ENCODE results near the gene CBX3. TPM values are rescaled to one million over a fixed set of nuclear protein-coding genes. Genes with fewer than 3 reads are reported as not detected.

The CBX3 gene
- total RNA-seq, 4 donors from 2014 or later: 42.0 to 60.1 (median 48.8) TPM

- in situ Hi-C loops (cut with MboI; ENCODE audit: low sequenced_read_pairs in 4 of 4): loop anchor here in 2 of 4 donors (25.0 kb wide), 2 partner anchors 316 to 1009 kb away; partner anchors contain the start of gene HOXA11 (in 2 of the 2)
- H3K4me1 ChIP-seq: peaks cover 11 to 15% of the 10 kb centered on the region in 2 donors
- H3K27ac ChIP-seq: no peak overlapping the region
- no peaks in the 10 kb centered on the region for H3K9me3 ChIP-seq
- intact Hi-C loops (cut with DNase I; ENCODE audit: low total_unique reads): no loop called here
- DNase-seq: no peak
- TF ChIP-seq POLR2A (IDR thresholded peaks at IDR 0.05): no peak
- TF ChIP-seq CTCF (IDR thresholded peaks at IDR 0.05 in 4 of 5, conservative IDR thresholded peaks at IDR 0.05 in 1 of 5): no peak
- H3K27me3 ChIP-seq: no peaks in the 10 kb centered on the region
- peaks cover 0 to 10% of the 10 kb centered on the region in 2 donors for H3K36me3 ChIP-seq
- no peak overlapping the region for H3K4me3 ChIP-seq
- peak; percentile 25 to 35 for ATAC-seq
Measured at GRCh38 chr7:26178272-26178960, 23.1 kb upstream of the CBX3 start.

- Histone ChIP-seq H3K27ac (no peak overlapping the region), H3K4me1 (peaks cover 21 to 23% of the 10 kb centered on the region in 2 donors), H3K36me3 (no peaks in the 10 kb centered on the region), H3K4me3 (no peak overlapping the region), H3K9me3 (no peaks in the 10 kb centered on the region), H3K27me3 (no peaks in the 10 kb centered on the region)
- intact Hi-C loops (cut with DNase I; ENCODE audit: low total_unique reads): no loop called here
- no peak for DNase-seq
- TF ChIP-seq POLR2A (IDR thresholded peaks at IDR 0.05) (no peak), CTCF (IDR thresholded peaks at IDR 0.05 in 4 of 5, conservative IDR thresholded peaks at IDR 0.05 in 1 of 5) (no peak)
- in situ Hi-C loops (cut with MboI; ENCODE audit: low sequenced_read_pairs in 4 of 4): loop anchor here in 2 of 4 donors (25.0 kb wide), 2 partner anchors 317 to 1008 kb away; partner anchors contain the start of gene HOXA11 (in 2 of the 2)
- no peak for ATAC-seq
Measured at GRCh38 chr7:26179422-26179821, 22.1 kb upstream of the CBX3 start.

- in situ Hi-C loops (cut with MboI; ENCODE audit: low sequenced_read_pairs in 4 of 4): loop anchor here in 2 of 4 donors (25.0 kb wide), 2 partner anchors 318 to 1007 kb away; partner anchors contain the start of gene HOXA11 (in 2 of the 2)
- H3K27ac ChIP-seq: no peak overlapping the region
- peak in 1 of 2 donors; percentile 10 for ATAC-seq
- H3K27me3 ChIP-seq: no peaks in the 10 kb centered on the region
- DNase-seq: no peak
- no peak for TF ChIP-seq CTCF (IDR thresholded peaks at IDR 0.05 in 4 of 5, conservative IDR thresholded peaks at IDR 0.05 in 1 of 5)
- TF ChIP-seq POLR2A (IDR thresholded peaks at IDR 0.05): no peak
- H3K9me3 ChIP-seq: no peaks in the 10 kb centered on the region
- H3K36me3 ChIP-seq: no peaks in the 10 kb centered on the region
- intact Hi-C loops (cut with DNase I; ENCODE audit: low total_unique reads): no loop called here
- H3K4me1 ChIP-seq: peaks cover 23 to 24% of the 10 kb centered on the region in 2 donors
- no peak overlapping the region for H3K4me3 ChIP-seq
Measured at GRCh38 chr7:26179826-26180497, 21.6 kb upstream of the CBX3 start.

- in situ Hi-C loops (cut with MboI; ENCODE audit: low sequenced_read_pairs in 4 of 4) (loop anchor here in 2 of 4 donors (25.0 kb wide), 2 partner anchors 318 to 1007 kb away; partner anchors contain the start of gene HOXA11 (in 2 of the 2)), intact Hi-C loops (cut with DNase I; ENCODE audit: low total_unique reads) (no loop called here)
- ATAC-seq: no peak
Measured at GRCh38 chr7:26180792-26181198, 20.8 kb upstream of the CBX3 start.

More at GRCh38 chr7:26180792-26181198, 20.8 kb upstream of the CBX3 start:
- Histone ChIP-seq H3K4me3 (no peak overlapping the region), H3K4me1 (peaks cover 29 to 32% of the 10 kb centered on the region in 2 donors), H3K27me3 (no peaks in the 10 kb centered on the region), H3K36me3 (no peaks in the 10 kb centered on the region), H3K9me3 (no peaks in the 10 kb centered on the region), H3K27ac (peak overlapping the region in 2 of 4 donors; percentile 4 to 58)
- DNase-seq: no peak
- TF ChIP-seq CTCF (IDR thresholded peaks at IDR 0.05 in 4 of 5, conservative IDR thresholded peaks at IDR 0.05 in 1 of 5): no peak
